GM12872 (cell line): ENCODE measurements around the gene CNTN6.

Experiments
- TF ChIP-seq, protein P1 (sequence below): IDR thresholded peaks from 3 replicates; pipeline ENCODE4 v1.5.1; 2011; ENCODE audit warnings: low read depth, mild to moderate bottlenecking, low read length, moderate library complexity; ENCODE audit not compliant: insufficient read depth

The CNTN6 gene

DNA sequence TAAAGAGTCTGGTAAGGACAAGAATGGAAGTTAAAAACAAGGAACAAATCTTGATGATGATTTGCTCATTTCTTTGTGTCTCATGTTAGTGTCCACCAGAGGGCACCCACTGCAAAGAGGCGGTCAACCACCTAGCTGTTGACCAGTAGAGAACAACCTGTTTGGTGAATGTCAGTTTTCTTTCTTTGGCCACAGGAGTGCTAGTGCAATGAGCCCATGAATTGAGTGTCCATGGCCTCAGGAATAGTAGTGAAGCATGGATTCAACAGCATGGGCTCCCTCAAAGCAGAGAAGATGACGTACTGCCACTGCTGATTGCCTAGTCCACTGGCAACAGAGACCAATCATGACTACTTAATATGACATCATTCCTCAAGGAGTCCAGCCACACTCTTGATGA is 10.7 kb upstream of the CNTN6 start:
- TF ChIP-seq, protein P1, sequence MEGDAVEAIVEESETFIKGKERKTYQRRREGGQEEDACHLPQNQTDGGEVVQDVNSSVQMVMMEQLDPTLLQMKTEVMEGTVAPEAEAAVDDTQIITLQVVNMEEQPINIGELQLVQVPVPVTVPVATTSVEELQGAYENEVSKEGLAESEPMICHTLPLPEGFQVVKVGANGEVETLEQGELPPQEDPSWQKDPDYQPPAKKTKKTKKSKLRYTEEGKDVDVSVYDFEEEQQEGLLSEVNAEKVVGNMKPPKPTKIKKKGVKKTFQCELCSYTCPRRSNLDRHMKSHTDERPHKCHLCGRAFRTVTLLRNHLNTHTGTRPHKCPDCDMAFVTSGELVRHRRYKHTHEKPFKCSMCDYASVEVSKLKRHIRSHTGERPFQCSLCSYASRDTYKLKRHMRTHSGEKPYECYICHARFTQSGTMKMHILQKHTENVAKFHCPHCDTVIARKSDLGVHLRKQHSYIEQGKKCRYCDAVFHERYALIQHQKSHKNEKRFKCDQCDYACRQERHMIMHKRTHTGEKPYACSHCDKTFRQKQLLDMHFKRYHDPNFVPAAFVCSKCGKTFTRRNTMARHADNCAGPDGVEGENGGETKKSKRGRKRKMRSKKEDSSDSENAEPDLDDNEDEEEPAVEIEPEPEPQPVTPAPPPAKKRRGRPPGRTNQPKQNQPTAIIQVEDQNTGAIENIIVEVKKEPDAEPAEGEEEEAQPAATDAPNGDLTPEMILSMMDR, result peak; percentile 68

DNA sequence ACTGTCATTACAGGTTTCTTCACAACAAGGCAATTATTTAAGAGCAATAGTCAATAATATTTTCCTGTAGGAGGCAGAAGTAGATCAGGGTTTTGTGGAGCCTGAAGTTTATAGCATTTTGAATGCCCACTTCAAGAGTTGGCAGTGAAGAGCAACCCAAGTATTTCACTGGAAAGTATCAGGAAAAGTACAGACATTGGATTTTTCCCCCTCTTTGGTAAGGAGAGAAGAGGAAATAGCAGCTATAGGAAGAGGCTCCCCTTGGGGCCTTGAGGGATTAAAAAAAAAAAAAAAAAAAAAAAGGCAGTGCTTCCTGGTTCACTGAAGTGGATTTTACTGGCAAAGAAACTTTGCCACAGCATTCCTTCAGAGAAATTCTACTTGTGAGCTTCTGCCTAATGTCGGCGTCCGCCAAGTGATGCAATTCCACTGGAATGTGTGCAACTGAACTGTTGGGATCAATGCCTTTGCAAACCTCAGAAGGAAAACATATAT is 5.7 kb upstream of the CNTN6 start:
- TF ChIP-seq, protein P1, result no peak

DNA sequence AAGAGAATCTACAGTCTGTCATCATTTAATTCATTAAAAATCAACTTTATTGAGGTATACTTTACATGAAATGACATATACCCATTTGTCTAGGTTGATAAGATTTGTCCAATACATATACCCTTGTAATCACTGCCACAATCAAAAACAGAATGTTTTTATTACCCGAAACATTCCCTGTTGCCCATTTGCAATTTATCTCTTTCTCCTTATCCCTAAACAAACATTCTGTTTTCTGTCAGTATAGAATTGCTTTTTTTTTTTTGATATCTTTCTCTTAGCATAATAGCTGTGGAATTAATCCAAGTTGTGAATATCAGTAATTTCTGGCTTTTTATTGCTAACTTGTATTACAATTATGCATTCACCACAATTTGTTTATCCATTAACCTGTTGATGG is 4.3 kb upstream of the CNTN6 start:
- TF ChIP-seq, protein P1, result no peak

DNA sequence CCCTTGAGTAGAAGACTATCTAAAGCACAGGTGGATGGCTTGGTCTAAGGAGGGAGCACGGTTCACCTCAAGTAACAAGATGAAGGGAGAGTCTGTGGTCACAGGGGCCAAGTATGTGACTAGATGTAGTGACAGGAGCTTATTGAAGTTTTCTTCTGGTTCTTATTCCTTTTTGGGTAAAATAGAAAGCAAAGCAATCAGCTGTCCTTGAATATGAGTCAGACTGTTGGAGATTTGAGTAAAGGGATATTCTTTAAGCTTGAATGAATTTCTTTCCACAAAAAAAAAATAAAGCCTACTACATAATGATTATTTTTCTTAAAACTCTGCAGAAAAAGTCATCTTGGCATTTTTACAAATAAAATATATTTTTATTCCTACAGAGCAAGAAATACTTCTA is 1.5 kb upstream of the CNTN6 start:
- TF ChIP-seq, protein P1, result no peak

DNA sequence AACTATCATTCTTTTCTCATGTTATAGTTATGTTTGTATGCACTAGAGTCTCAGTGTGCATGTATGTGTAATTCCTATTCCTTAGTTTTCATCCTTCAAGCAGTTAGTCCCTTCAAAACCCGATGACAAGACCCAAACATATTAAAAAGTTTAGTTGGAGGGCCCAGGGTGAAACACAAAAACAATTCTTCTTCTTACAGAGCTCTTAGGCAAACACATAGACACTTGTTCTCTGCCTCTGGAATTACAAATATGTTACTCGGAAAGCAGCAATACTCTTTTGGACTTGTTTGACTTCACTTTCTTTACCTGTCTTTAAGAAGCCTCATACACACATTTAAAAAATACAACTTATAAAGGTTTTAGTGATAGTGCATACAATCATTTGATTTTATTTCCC is 763 bp upstream of the CNTN6 start:
- TF ChIP-seq, protein P1, result no peak

DNA sequence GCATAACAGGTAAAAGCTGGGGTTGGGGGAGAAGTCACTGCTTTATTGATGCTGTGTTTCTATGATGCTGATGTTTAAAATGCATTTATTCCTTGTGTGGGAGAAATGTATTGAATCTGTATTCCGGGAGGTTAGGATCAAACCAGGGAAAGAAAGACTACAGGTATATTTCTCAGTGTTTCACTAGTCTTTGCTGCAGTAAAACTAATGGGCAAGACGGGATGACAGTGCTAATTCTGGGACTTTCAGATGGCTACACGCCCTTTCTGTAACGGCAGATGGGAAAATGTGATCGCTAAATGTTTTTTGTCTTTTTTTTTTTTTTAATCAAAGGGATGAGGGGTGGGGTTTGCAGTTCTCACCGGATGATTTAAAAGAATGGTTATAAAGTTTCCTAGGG is 393 bp downstream of the CNTN6 start:
- TF ChIP-seq, protein P1, result no peak

DNA sequence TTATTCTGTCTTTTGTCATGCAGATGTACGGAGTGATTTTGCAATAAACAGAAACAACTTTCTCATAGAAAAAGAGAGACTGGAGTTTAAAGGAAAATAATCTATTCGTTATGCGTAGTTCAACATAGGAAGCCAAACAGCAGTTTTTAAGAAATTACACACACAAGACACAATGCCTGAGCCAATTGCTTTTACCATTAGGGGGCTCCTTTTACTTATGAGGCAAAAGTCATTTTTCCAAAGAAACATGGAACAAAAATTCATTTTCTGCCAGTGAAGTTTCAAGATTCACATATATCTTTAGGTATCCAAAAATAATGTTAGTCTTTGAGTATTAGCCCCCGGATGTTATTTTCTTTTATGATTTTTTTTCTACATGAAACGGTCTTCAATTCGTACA is 10.7 kb downstream of the CNTN6 start:
- TF ChIP-seq, protein P1, result no peak

DNA sequence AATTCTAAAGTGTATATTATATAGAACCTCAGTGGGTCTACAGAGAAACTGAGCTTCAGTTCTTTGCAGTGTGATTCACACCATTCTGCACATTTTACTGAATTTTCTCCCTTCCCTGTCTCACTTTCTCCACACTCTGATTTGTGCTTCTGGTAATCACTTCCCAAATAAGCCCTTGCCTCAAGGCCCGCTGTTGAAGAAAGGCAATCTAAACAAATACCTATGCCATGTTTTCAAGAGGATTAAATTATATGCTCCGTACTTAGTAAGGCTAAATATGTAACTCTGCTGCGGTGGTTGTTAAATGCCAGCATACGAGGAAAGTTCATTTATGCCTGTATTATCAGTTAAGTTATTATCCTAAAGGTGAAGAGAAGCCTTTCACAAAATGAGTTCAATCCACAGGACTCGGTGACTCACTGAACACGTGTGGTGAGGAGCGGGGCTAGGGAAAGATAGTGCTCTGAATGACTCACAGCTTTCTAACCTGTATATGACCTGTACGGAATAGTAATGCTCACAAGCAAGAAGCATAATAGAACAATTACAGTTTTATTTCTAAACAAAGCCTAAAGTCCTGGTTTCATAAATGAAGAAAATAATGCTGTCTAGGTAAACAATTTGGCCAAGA is 25.1 kb downstream of the CNTN6 start:
- TF ChIP-seq, protein P1, result no peak
